Measurements from ENCODE around the gene MYO9B.
A peak's percentile ranks its signal among the peaks of the same experiment; 100 is the strongest.

MYO9B gene

GRCh38 chr19:17061691-17062090 lies 13.9 kb upstream of the MYO9B start:
- H3K4me3 ChIP-seq (ENCODE audit: low read depth, low read length), result no peak overlapping the region
- TF ChIP-seq CTCF (IDR thresholded peaks at IDR 0.05; ENCODE audit: borderline replicate concordance, insufficient read depth, low read depth, low read length), result no peak

- H3K4me3 ChIP-seq (ENCODE audit: low read depth, low read length), result no peak overlapping the region
- no peak for TF ChIP-seq CTCF (IDR thresholded peaks at IDR 0.05; ENCODE audit: borderline replicate concordance, insufficient read depth, low read depth, low read length)
These were observed 12.1 kb upstream of the MYO9B start for GRCh38 chr19:17063428-17063827.

- TF ChIP-seq CTCF (IDR thresholded peaks at IDR 0.05; ENCODE audit: borderline replicate concordance, insufficient read depth, low read depth, low read length), result peak; percentile 28; the same call in 1 of the 2 replicates
- H3K4me3 ChIP-seq (ENCODE audit: low read depth, low read length), result no peak overlapping the region
These were observed 6.4 kb upstream of the MYO9B start for GRCh38 chr19:17069193-17069592.

GRCh38 chr19:17070421-17070820 lies 5.2 kb upstream of the MYO9B start:
- TF ChIP-seq CTCF (IDR thresholded peaks at IDR 0.05; ENCODE audit: borderline replicate concordance, insufficient read depth, low read depth, low read length), result no peak
- H3K4me3 ChIP-seq (ENCODE audit: low read depth, low read length), result no peak overlapping the region

- TF ChIP-seq CTCF (IDR thresholded peaks at IDR 0.05; ENCODE audit: borderline replicate concordance, insufficient read depth, low read depth, low read length), result no peak
- H3K4me3 ChIP-seq (ENCODE audit: low read depth, low read length), result no peak overlapping the region
These were observed 4.7 kb upstream of the MYO9B start for GRCh38 chr19:17070912-17071311.

- no peak for TF ChIP-seq CTCF (IDR thresholded peaks at IDR 0.05; ENCODE audit: borderline replicate concordance, insufficient read depth, low read depth, low read length)
- H3K4me3 ChIP-seq (ENCODE audit: low read depth, low read length), result peak overlapping the region; percentile 98
These were observed 1.5 kb upstream of the MYO9B start for GRCh38 chr19:17073869-17074633.

GRCh38 chr19:17074634-17075034 lies 943 bp upstream of the MYO9B start:
- peak overlapping the region; percentile 98 for H3K4me3 ChIP-seq (ENCODE audit: low read depth, low read length)
- no peak for TF ChIP-seq CTCF (IDR thresholded peaks at IDR 0.05; ENCODE audit: borderline replicate concordance, insufficient read depth, low read depth, low read length)

Data from GM12875 (cell line).